Caco-2 (cell line): ENCODE results near the gene FLNA. TPM values are rescaled to one million over a fixed set of nuclear protein-coding genes. Genes with fewer than 3 reads are reported as not detected.

Experiments used
- BruUV-seq: library from RNA; stranded (reverse); fragments of 400-500 nt; replicated peaks from 2 replicates; lab custom pipeline; 2021; lab: Mats Ljungman, UMichigan
- CTCF ChIA-PET: fragments of 300-600 bp; sonication (Branson Sonifier 250); formaldehyde crosslinking; loops from one replicate; lab custom pipeline; 2022; ENCODE audit warnings: antibody characterized with exemption; lab: Charles Lee
- POLR2A ChIA-PET: fragments of 300-600 bp; sonication (Branson Sonifier 250); formaldehyde crosslinking; loops from one replicate; lab custom pipeline; 2022; ENCODE audit warnings: antibody characterized with exemption; lab: Charles Lee
- DNase-seq, 2 experiments: peaks; one replicate each; pipeline versions ENCODE4 v3.0.0 to v3.0.0-alpha.2; 2020 to 2022
- H3K27me3 ChIP-seq: replicated peaks from 2 replicates; pipeline ENCODE4 v1.6.0; 2011; ENCODE audit warnings: low read length; ENCODE audit not compliant: control insufficient read depth, insufficient read depth
- H3K36me3 ChIP-seq: 2 replicates; pipeline ENCODE4 v1.5.1; 2011; ENCODE audit warnings: low read length; ENCODE audit not compliant: control insufficient read depth, insufficient read depth
- H3K4me1 ChIP-seq: fragments of 250-450 bp; sonication (Bioruptor Pico); 2 replicates; pipeline ENCODE4 v1.5.1; 2020; ENCODE audit warnings: mild to moderate bottlenecking
- H3K4me3 ChIP-seq: 2 replicates; pipeline ENCODE4 v1.5.1; 2011; ENCODE audit warnings: low read depth, mild to moderate bottlenecking, control low read depth, low read length
- H3K9me3 ChIP-seq: fragments of 250-450 bp; sonication (Bioruptor Pico); 2 replicates; pipeline ENCODE4 v1.5.1; 2020; ENCODE audit warnings: mild to moderate bottlenecking, moderate library complexity
- H3K27ac Mint-ChIP-seq: one replicate; pipeline ENCODE4 v1.8.0; 2022; ENCODE audit warnings: mixed read lengths; ENCODE audit not compliant: unreplicated experiment
- H3K27me3 Mint-ChIP-seq: one replicate; pipeline ENCODE4 v1.8.0; 2022; ENCODE audit warnings: mixed read lengths; ENCODE audit not compliant: insufficient read depth, unreplicated experiment
- H3K36me3 Mint-ChIP-seq: one replicate; pipeline ENCODE4 v1.8.0; 2022; ENCODE audit warnings: mild to moderate bottlenecking, mixed read lengths; ENCODE audit not compliant: insufficient read depth, unreplicated experiment
- H3K4me1 Mint-ChIP-seq: one replicate; pipeline ENCODE4 v1.8.0; 2022; ENCODE audit warnings: low read depth, mixed read lengths; ENCODE audit not compliant: unreplicated experiment
- H3K4me3 Mint-ChIP-seq: one replicate; pipeline ENCODE4 v1.8.0; 2022; ENCODE audit warnings: mild to moderate bottlenecking, moderate library complexity, mixed read lengths; ENCODE audit not compliant: unreplicated experiment
- H3K9me3 Mint-ChIP-seq: one replicate; pipeline ENCODE4 v1.8.0; 2022; ENCODE audit warnings: mixed read lengths; ENCODE audit not compliant: unreplicated experiment
- CTCF ChIP-seq, 2 experiments: fragments of 200-600 bp in 1 of 2; IDR thresholded peaks; 1 replicate in 1 of 2; 2 replicates in 1 of 2; pipeline versions ENCODE4 v1.5.1 to v1.8.0; 2011 to 2022; ENCODE audit warnings: antibody characterized with exemption in 1 of 2, control low read depth in 1 of 2, inconsistent platforms in 1 of 2, low read depth in 1 of 2, low read length in 1 of 2, mild to moderate bottlenecking in 1 of 2, moderate library complexity in 1 of 2; ENCODE audit not compliant: insufficient read depth in 1 of 2, severe bottlenecking in 1 of 2, unreplicated experiment in 1 of 2
- intact Hi-C: fragments of 100-400 bp; cut with micrococcal nuclease; formaldehyde crosslinking; loops from one replicate; pipeline ENCODE4 v1.10.0; 2022; ENCODE audit not compliant: unreplicated experiment
- total RNA-seq: library from RNA; stranded (reverse); gene quantifications from 2 replicates; pipeline ENCODE4 v1.2.3, GENCODE V29; 2022

The FLNA gene
- total RNA-seq, 1 experiment from 2014 or later: 546 TPM

DNA sequence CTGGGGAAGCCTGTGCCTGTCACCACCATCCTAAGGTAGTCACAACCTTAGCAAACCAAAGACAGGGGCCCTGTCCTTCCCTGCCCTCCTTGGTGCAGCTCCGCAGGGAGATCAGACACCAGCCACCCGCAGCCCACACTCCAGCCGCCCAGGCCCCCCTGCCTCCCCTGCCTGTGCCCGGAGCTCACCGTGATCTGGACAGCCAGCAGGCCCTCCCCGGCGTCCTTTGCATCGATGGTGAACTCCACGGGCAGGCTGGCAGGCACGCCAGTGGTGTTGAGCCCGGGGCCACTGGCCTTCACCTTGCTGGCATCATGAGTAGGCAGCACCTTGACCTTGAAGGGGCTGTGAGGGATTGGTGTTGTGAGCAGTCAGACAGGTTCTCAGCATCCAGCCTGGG is 16.4 kb downstream of the FLNA start:
- Histone ChIP-seq H3K9me3 (no peaks in the 10 kb centered on the region), H3K4me1 (no peaks in the 10 kb centered on the region), H3K36me3 (peaks cover 3% of the 10 kb centered on the region), H3K27me3 (no peaks in the 10 kb centered on the region), H3K4me3 (no peak overlapping the region)
- Mint-ChIP-seq H3K27me3 (no peaks in the 10 kb centered on the region), H3K4me3 (no peak overlapping the region), H3K36me3 (peaks cover 86% of the 10 kb centered on the region), H3K4me1 (no peaks in the 10 kb centered on the region), H3K9me3 (no peaks in the 10 kb centered on the region), H3K27ac (no peak overlapping the region)
- CTCF ChIA-PET: no interaction called here
- TF ChIP-seq CTCF (IDR thresholded peaks at IDR 0.05; ENCODE audit: insufficient read depth in 1 of 2, low read depth in 1 of 2, low read length in 1 of 2, severe bottlenecking in 1 of 2, unreplicated experiment in 1 of 2): no peak
- no peak for DNase-seq
- intact Hi-C loops: no loop called here
- POLR2A ChIA-PET: no interaction called here
- no TSS peak for BruUV-seq

DNA sequence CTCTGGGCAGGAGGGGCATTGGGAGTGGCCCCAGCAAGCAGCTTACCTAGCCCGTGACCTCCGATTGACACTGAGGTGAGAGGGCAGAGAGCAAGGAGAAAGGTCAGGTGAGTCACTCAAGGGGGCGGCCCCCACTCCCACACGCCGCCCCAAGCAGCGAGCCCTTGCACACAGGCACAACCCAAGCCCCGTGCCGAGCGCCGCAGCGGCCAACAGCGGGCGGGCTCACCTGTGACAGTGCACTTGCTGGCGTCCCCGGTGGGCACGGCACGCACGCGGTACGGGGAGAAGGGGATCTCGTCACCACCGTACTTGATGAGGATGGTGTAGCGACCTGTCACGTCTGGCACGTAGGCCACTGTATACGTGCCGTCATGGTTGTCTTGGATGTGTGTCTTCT is 17.2 kb downstream of the FLNA start:
- Mint-ChIP-seq H3K9me3 (no peaks in the 10 kb centered on the region), H3K36me3 (peaks cover 86% of the 10 kb centered on the region), H3K4me1 (no peaks in the 10 kb centered on the region), H3K4me3 (no peak overlapping the region), H3K27me3 (no peaks in the 10 kb centered on the region), H3K27ac (no peak overlapping the region)
- Histone ChIP-seq H3K36me3 (peaks cover 3% of the 10 kb centered on the region), H3K4me3 (no peak overlapping the region), H3K9me3 (no peaks in the 10 kb centered on the region), H3K4me1 (no peaks in the 10 kb centered on the region), H3K27me3 (no peaks in the 10 kb centered on the region)
- no TSS peak for BruUV-seq
- ChIA-PET CTCF (no interaction called here), POLR2A (no interaction called here)
- intact Hi-C loops: no loop called here
- TF ChIP-seq CTCF (IDR thresholded peaks at IDR 0.05; ENCODE audit: insufficient read depth in 1 of 2, low read depth in 1 of 2, low read length in 1 of 2, severe bottlenecking in 1 of 2, unreplicated experiment in 1 of 2): no peak
- DNase-seq: no peak

DNA sequence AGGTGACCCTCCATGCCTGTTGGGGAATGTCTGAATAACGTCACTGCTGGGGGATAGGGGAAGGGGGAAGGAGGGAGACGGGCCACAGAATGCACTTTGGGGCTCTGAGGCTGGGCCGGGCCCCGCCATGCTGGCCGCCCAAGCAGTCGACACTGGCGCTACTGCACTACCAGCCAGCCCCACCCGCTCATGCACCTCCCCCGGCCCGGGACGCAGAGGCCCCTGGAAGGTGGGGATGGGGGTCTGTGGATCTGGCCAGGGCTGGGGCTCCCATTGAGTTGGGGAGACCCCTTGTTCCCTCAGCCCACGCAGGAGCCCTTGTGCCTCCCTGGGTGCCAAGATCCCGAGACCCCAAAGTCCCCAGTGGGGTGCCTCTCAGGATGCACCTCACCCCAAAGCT is 17.8 kb downstream of the FLNA start:
- Histone ChIP-seq H3K27me3 (no peaks in the 10 kb centered on the region), H3K4me1 (no peaks in the 10 kb centered on the region), H3K4me3 (no peak overlapping the region), H3K9me3 (no peaks in the 10 kb centered on the region), H3K36me3 (peaks cover 3% of the 10 kb centered on the region)
- POLR2A ChIA-PET: no interaction called here
- BruUV-seq: no TSS peak
- Mint-ChIP-seq H3K4me3 (no peak overlapping the region), H3K36me3 (peaks cover 86% of the 10 kb centered on the region), H3K9me3 (no peaks in the 10 kb centered on the region), H3K27ac (no peak overlapping the region), H3K27me3 (no peaks in the 10 kb centered on the region), H3K4me1 (no peaks in the 10 kb centered on the region)
- no peak for TF ChIP-seq CTCF (IDR thresholded peaks at IDR 0.05; ENCODE audit: insufficient read depth in 1 of 2, low read depth in 1 of 2, low read length in 1 of 2, severe bottlenecking in 1 of 2, unreplicated experiment in 1 of 2)
- DNase-seq: no peak
- CTCF ChIA-PET: no interaction called here
- intact Hi-C loops: no loop called here
